Right lobe of liver (tissue), 6 donors: ENCODE measurements around the gene IPO13. TPM values are rescaled to one million over a fixed set of nuclear protein-coding genes. Genes with fewer than 3 reads are reported as not detected.
A peak's percentile ranks its signal among the peaks of the same experiment; 100 is the strongest.

Source experiments
- ATAC-seq, 4 donors: fragments of 200-7000 bp; cut with Tn5 transposase; one replicate each; pipeline ENCODE4 v1.9.1; 2020; ENCODE audit warnings: mild to moderate bottlenecking in 4 of 4, moderate library complexity in 4 of 4
- DNase-seq, 3 donors: peaks; one replicate each; pipeline ENCODE4 v3.0.0-alpha.2; 2020
- H3K27ac ChIP-seq, 3 donors: fragments of 200-600 bp; one replicate each; pipeline ENCODE4 v1.8.0; 2022
- H3K27me3 ChIP-seq, 2 donors: fragments of 200-600 bp; one replicate each; pipeline ENCODE4 v1.8.0; 2022
- H3K36me3 ChIP-seq, 4 donors: fragments of 200-600 bp; sonication (generic) in 1 of 4; one replicate each; pipeline versions ENCODE4 v1.5.1 to v1.8.0; 2017 to 2022; ENCODE audit warnings: control low read depth in 1 of 4
- H3K4me1 ChIP-seq, 4 donors: fragments of 200-600 bp; sonication (generic) in 1 of 4; one replicate each; pipeline versions ENCODE4 v1.5.1 to v1.8.0; 2017 to 2022; ENCODE audit warnings: control low read depth in 1 of 4
- H3K4me3 ChIP-seq, 3 donors: fragments of 200-600 bp; one replicate each; pipeline ENCODE4 v1.8.0; 2022
- H3K9me3 ChIP-seq, 4 donors: fragments of 200-600 bp; sonication (generic) in 1 of 4; one replicate each; pipeline versions ENCODE4 v1.5.1 to v1.8.0; 2017 to 2022; ENCODE audit warnings: control low read depth in 1 of 4
- POLR2A ChIP-seq: fragments of 450-650 bp; IDR thresholded peaks from one replicate; pipeline ENCODE4 v1.6.1; 2017; ENCODE audit warnings: antibody characterized with exemption, mild to moderate bottlenecking
- WGBS: methylation state at CpG from one replicate; pipeline ENCODE4 v1.1.6; 2018; ENCODE audit warnings: low coverage, low lambda C conversion rate; ENCODE audit not compliant: insufficient coverage; ENCODE audit errors: missing lambda C conversion rate; 5-methylcytosine and 5-hydroxymethylcytosine counted together
- intact Hi-C, 2 donors: fragments of 100-400 bp; cut with DNase I; formaldehyde crosslinking; loops; one replicate each; pipeline versions ENCODE4 v1.11.2 to v1.14.1; 2022
- total RNA-seq, 6 experiments: library from RNA; depleted of rRNA in 2 of 6; stranded (reverse); fragments of >200 nt in 2 of 6; fragmentation: NEBNext Ultra II Directional in 3 of 6; extraction: Animal tissue kit (Norgen Biotek cat#: 25700) in 3 of 6; gene quantifications; one replicate each; pipeline versions ENCODE4 v1.1.0 to v1.2.4, GENCODE V29; 2016 to 2023
- TF ChIP-seq, protein P1 (sequence below), 4 donors: fragments of 200-600 bp in 3 of 4; fragments of 450-650 bp in 1 of 4; IDR thresholded peaks; one replicate each; pipeline versions ENCODE4 v1.5.1 to v1.8.0; 2016 to 2022; ENCODE audit warnings: antibody characterized with exemption in 4 of 4, mild to moderate bottlenecking in 2 of 4
- donor health status: DM: no; HTN: yes; CAD: no.
- donor health status: DM: no; HTN: no; CAD: no.
- donor health status: DM: no; HTN: no; CAD: no.
- donor health status: DM: no; HTN: yes; CAD: no.
- donor health status: DM: no; HTN: yes; CAD: no.

The IPO13 gene
- total RNA-seq, 6 experiments from 2014 or later = 12.4 to 18.9 (median 14.8) TPM

DNA sequence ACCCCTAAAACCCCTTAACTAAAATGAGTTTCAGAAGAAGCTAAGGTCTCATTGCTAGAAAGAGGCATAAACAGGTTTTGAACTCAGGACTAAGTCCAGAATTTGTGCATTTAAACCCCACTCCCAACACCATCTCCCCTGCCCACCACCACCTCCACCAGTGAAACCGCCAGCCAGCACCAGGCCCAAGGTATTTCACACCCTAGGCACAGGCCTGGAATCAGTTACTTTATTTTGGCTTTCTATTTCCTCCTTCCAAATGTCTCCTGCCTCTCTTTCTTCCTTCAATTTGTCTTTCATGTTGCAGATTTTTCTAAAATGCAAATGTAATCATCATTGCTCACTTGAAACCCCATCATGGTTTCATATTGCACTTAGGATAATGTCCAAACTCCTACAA is 1.9 kb upstream of the IPO13 start:
- Histone ChIP-seq H3K4me1 (peaks cover 0 to 17% (median 9%) of the 10 kb centered on the region in 4 donors), H3K27ac (no peak overlapping the region), H3K27me3 (no peaks in the 10 kb centered on the region), H3K4me3 (no peak overlapping the region), H3K36me3 (peaks cover 0 to 1% (median 0%) of the 10 kb centered on the region in 4 donors), H3K9me3 (no peaks in the 10 kb centered on the region)
- WGBS = 100% methylated on average over 1 of the region's 1 CpG
- intact Hi-C loops = no loop called here
- ATAC-seq (no peak), DNase-seq (no peak)
- TF ChIP-seq, protein P1, sequence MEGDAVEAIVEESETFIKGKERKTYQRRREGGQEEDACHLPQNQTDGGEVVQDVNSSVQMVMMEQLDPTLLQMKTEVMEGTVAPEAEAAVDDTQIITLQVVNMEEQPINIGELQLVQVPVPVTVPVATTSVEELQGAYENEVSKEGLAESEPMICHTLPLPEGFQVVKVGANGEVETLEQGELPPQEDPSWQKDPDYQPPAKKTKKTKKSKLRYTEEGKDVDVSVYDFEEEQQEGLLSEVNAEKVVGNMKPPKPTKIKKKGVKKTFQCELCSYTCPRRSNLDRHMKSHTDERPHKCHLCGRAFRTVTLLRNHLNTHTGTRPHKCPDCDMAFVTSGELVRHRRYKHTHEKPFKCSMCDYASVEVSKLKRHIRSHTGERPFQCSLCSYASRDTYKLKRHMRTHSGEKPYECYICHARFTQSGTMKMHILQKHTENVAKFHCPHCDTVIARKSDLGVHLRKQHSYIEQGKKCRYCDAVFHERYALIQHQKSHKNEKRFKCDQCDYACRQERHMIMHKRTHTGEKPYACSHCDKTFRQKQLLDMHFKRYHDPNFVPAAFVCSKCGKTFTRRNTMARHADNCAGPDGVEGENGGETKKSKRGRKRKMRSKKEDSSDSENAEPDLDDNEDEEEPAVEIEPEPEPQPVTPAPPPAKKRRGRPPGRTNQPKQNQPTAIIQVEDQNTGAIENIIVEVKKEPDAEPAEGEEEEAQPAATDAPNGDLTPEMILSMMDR (IDR thresholded peaks at IDR 0.05) = no peak
- TF ChIP-seq POLR2A = no peak

- ATAC-seq = no peak
- Histone ChIP-seq H3K4me1 (peaks cover 0 to 17% (median 9%) of the 10 kb centered on the region in 4 donors), H3K27me3 (no peaks in the 10 kb centered on the region), H3K27ac (peak overlapping the region; percentile 95 to 98 (median 96)), H3K36me3 (peaks cover 0 to 5% (median 0%) of the 10 kb centered on the region in 4 donors), H3K4me3 (peak overlapping the region; percentile 44 to 88 (median 79)), H3K9me3 (no peaks in the 10 kb centered on the region)
- TF ChIP-seq POLR2A = no peak
- TF ChIP-seq, protein P1 (IDR thresholded peaks at IDR 0.05) = no peak
- intact Hi-C loops = no loop called here
- DNase-seq = no peak
- 0% methylated on average over 3 of the region's 3 CpGs for WGBS
These were observed 995 bp upstream of the IPO13 start for GRCh38 chr1:43945674-43946235.

DNA sequence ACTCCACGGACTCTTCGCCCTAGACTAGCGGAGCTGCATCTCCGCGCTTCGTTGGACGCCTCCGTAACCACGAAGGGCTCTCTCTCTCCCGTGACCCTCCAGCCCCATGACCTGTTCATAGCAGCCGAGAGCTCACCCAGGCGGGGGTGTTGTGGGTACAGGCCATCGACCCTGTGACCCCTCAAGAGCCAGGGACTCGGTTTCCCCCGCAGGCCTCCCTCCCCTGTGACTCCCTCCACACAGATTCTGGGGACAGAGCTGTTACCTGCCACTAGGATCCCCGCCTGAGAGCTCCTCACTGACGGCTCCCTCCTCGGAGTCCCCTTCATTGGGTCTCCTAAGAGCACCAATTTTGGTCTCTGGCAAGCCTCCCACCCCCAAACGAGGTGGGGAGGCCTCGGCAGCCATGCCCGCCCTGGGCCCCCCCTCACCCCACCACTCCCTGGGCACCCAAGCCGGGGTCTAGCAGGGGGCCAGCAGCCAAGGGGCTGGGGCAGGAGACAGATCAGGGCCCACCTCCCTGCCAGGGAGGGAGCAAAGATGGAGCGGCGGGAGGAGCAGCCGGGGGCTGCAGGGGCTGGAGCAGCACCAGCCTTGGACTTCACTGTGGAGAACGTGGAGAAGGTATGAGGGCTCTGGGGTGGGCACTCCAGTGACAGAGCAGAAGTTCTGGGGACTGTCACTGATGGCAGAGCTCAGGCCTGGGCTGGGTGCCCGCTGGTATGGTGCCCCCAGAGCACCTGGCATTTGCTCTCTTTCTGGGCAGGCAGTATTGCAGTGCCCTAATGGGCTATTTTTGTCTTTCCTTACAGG is 517 bp downstream of the IPO13 start:
- WGBS = 8% methylated on average over 8 of the region's 27 CpGs
- H3K4me1 ChIP-seq = peaks cover 0 to 17% (median 9%) of the 10 kb centered on the region in 4 donors
- DNase-seq (peak in 1 of 3 donors; percentile 41), ATAC-seq (peak in 1 of 4 donors; percentile 3)
- H3K36me3 ChIP-seq = peaks cover 0 to 5% (median 0%) of the 10 kb centered on the region in 4 donors
- H3K27ac ChIP-seq = peak overlapping the region; percentile 95 to 98 (median 96)
- no peak for TF ChIP-seq POLR2A
- TF ChIP-seq, protein P1 (IDR thresholded peaks at IDR 0.05) = no peak
- peak overlapping the region; percentile 44 to 88 (median 79) for H3K4me3 ChIP-seq
- intact Hi-C loops = no loop called here
- no peaks in the 10 kb centered on the region for H3K9me3 ChIP-seq
- H3K27me3 ChIP-seq = no peaks in the 10 kb centered on the region

DNA sequence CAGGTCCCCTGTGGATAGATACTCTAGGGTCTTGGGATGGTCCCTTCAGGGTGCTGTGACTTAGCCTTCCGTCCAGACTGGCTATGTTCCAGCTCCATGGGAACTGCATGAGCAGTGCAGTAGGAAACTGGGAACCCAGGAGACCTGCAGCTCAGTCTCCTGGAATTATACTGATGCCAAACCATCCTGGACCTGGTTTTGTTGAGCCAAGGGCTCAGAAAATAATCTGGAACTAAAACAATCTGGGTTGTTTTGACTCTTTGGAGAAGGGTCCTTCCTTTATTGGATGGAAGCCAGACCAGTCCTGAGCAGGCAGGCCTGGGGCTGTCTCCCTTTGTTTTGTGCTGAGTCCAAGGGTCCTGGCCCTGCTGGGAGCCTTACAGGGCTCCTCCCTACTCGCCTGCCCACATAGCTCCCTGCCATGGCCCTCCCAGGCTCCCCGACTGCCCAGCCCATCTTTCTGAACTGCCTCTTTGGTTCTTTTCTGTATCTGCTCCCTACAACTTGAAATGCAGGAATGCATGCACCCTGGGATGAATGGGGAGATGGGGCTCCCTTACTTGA is 1.2 kb downstream of the IPO13 start:
- DNase-seq (peak in 1 of 3 donors; percentile 42), ATAC-seq (no peak)
- peak overlapping the region; percentile 44 to 88 (median 79) for H3K4me3 ChIP-seq
- WGBS = 28% methylated on average over 3 of the region's 3 CpGs
- intact Hi-C loops = no loop called here
- no peak overlapping the region for H3K27ac ChIP-seq
- no peaks in the 10 kb centered on the region for H3K27me3 ChIP-seq
- no peak for TF ChIP-seq POLR2A
- TF ChIP-seq, protein P1 (IDR thresholded peaks at IDR 0.05) = no peak
- H3K4me1 ChIP-seq = peaks cover 0 to 17% (median 9%) of the 10 kb centered on the region in 4 donors
- H3K9me3 ChIP-seq = no peaks in the 10 kb centered on the region
- H3K36me3 ChIP-seq = peaks cover 0 to 5% (median 0%) of the 10 kb centered on the region in 4 donors
